HEK293T (cell line): Measurements from ENCODE around the gene RNF207.
A peak's percentile ranks its signal among the peaks of the same experiment; 100 is the strongest.

Source experiments
- CTCF ChIA-PET: fragments of 350-600 bp; formaldehyde crosslinking; extraction: SDS; loops from one replicate; lab custom pipeline; 2021; ENCODE audit warnings: antibody characterized with exemption, inconsistent platforms; lab: Yijun Ruan, JAX
- POLR2A ChIA-PET: fragments of 350-600 bp; formaldehyde crosslinking; extraction: SDS; loops from one replicate; lab custom pipeline; 2020; ENCODE audit warnings: antibody characterized with exemption, inconsistent platforms; lab: Yijun Ruan, JAX
- DNase-seq: peaks from one replicate; pipeline ENCODE4 v3.0.0; 2012; ENCODE audit warnings: mixed read lengths; ENCODE audit errors: extremely low spot score
- ARNT ChIP-seq: fragments of 450-650 bp; IDR thresholded peaks from 2 replicates; pipeline ENCODE4 v1.6.1; 2017; ENCODE audit warnings: mild to moderate bottlenecking
- BHLHE40 ChIP-seq: fragments of 450-650 bp; IDR thresholded peaks from 2 replicates; pipeline ENCODE4 v1.6.1; 2016; ENCODE audit warnings: mild to moderate bottlenecking, moderate library complexity, borderline replicate concordance
- CTBP1 ChIP-seq: fragments of 450-650 bp; IDR thresholded peaks from 2 replicates; pipeline ENCODE4 v1.6.1; 2016; ENCODE audit warnings: borderline replicate concordance
- ELF4 ChIP-seq: fragments of 450-650 bp; IDR thresholded peaks from 2 replicates; pipeline ENCODE4 v1.6.1; 2017; ENCODE audit warnings: antibody characterized with exemption
- FOXA1 ChIP-seq: fragments of 450-650 bp; IDR thresholded peaks from 2 replicates; pipeline ENCODE4 v1.6.1; 2016; ENCODE audit warnings: mild to moderate bottlenecking
- FOXK2 ChIP-seq: fragments of 450-650 bp; IDR thresholded peaks from 2 replicates; pipeline ENCODE4 v1.6.1; 2016; ENCODE audit warnings: mild to moderate bottlenecking
- FOXM1 ChIP-seq: fragments of 450-650 bp; IDR thresholded peaks from 2 replicates; pipeline ENCODE4 v1.6.1; 2017; ENCODE audit warnings: mild to moderate bottlenecking, borderline replicate concordance
- HDGF ChIP-seq: fragments of 450-650 bp; IDR thresholded peaks from 2 replicates; pipeline ENCODE4 v1.6.1; 2017; ENCODE audit warnings: antibody characterized with exemption, borderline replicate concordance
- L3MBTL2 ChIP-seq: fragments of 450-650 bp; conservative IDR thresholded peaks from 2 replicates; pipeline ENCODE4 v1.6.1; 2016; ENCODE audit warnings: mild to moderate bottlenecking
- LEF1 ChIP-seq: fragments of 450-650 bp; IDR thresholded peaks from 2 replicates; pipeline ENCODE4 v1.6.1; 2017; ENCODE audit warnings: mild to moderate bottlenecking, borderline replicate concordance
- NFRKB ChIP-seq: fragments of 450-650 bp; IDR thresholded peaks from 2 replicates; pipeline ENCODE4 v1.6.1; 2016; ENCODE audit warnings: mild to moderate bottlenecking, moderate library complexity
- SP1 ChIP-seq: fragments of 450-650 bp; IDR thresholded peaks from 2 replicates; pipeline ENCODE4 v1.6.1; 2017
- SUZ12 ChIP-seq: fragments of 450-650 bp; IDR thresholded peaks from 2 replicates; pipeline ENCODE4 v1.6.1; 2016; ENCODE audit warnings: mild to moderate bottlenecking
- TARDBP ChIP-seq: fragments of 450-650 bp; IDR thresholded peaks from 2 replicates; pipeline ENCODE4 v1.6.1; 2016
- ZNF384 ChIP-seq: fragments of 450-650 bp; IDR thresholded peaks from 2 replicates; pipeline ENCODE4 v1.6.1; 2016
- TF ChIP-seq, protein P1 (sequence below): fragments of 450-650 bp; IDR thresholded peaks from 2 replicates; pipeline ENCODE4 v1.6.1; 2016

Gene RNF207

DNA sequence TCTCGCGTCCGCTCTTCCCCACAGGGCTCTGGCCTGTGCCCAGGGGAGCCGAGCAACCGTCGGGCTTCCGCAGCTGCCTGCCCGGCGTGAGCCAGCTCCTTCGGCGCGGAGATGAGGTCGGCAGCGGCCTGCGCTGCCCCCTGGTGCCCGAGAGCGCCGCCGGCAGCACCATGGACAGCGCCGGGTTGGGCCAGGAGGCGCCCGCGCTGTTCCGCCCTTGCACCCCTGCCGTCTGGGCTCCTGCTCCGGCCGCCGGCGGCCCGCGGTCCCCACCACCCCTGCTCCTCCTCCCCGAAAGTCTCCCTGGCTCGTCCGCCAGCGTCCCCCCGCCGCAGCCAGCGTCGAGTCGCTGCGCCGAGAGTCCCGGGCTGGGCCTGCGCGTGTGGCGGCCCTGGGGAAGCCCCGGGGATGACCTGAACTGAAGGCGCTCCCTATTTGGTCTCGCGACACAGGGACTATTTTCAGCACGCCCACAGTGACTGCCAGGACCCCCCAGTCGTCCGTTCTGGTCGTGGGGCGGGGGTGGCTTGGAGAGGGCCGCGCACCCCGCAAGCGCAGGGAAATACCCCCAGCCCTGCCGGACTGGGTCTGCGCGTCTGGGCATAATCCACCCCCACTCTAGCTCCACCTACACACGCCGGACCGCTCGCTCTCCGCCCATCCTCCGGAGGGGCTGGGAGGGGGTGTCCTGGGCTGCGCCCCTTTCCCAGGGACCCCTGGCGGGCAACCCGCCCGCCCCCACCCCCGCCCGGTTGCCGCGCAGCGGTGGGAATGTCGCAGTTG is 39.4 kb downstream of the RNF207 start:
- ChIA-PET POLR2A (interaction anchor here (1.4 to 2.5 kb wide), 2 partner anchors 10 to 40 kb away, joined by 3 to 14 read pairs; partner anchors contain the start of gene ICMT), CTCF (interaction anchor here (0.6 to 3.1 kb wide), 16 partner anchors 10 to 245 kb away, joined by 3 to 28 read pairs (median 6); partner anchors contain the start of gene ICMT)
- TF ChIP-seq SUZ12: no peak
- DNase-seq: peak; percentile 85

DNA sequence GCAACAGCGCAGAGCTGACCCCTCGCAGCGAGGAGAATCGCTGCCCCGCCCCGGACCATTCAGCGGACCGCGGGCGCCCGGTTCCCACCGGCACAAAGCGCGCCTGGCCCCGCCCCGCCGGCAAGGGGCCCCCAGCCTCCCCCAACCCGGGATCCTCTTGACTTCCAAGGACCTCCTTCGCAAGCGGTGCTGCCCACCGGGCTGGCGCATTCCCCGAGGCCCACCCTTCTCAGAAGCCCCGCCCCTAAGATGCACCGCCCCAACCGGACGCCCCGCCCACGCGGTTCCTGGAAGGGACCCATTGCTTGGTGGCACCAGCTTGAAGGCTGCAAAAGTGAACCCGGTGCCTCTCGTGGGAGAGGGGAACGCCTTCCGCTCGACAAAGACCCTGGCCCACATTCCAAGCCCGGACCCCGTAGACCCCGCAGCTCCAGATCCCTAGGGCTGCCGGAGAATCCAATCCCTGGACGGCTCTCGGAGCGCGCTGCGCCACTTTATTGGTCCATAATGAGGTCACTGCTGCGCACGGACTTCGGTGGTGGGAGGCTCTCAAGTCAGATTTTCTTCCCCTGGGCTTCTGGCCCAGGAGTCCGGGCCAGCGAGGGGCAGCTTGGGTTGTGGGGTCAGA is 40.1 kb downstream of the RNF207 start:
- ChIA-PET CTCF (interaction anchor here (0.6 to 3.1 kb wide), 17 partner anchors 8 to 411 kb away, joined by 3 to 28 read pairs (median 6); no protein-coding TSS in a partner anchor), POLR2A (interaction anchor here (1.1 to 2.5 kb wide), 3 partner anchors 10 to 96 kb away, joined by 3 to 14 read pairs (median 4); partner anchors contain the start of gene ICMT)
- DNase-seq: peak; percentile 71
- TF ChIP-seq, protein P1, sequence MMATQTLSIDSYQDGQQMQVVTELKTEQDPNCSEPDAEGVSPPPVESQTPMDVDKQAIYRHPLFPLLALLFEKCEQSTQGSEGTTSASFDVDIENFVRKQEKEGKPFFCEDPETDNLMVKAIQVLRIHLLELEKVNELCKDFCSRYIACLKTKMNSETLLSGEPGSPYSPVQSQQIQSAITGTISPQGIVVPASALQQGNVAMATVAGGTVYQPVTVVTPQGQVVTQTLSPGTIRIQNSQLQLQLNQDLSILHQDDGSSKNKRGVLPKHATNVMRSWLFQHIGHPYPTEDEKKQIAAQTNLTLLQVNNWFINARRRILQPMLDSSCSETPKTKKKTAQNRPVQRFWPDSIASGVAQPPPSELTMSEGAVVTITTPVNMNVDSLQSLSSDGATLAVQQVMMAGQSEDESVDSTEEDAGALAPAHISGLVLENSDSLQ: no peak
- TF ChIP-seq FOXA1 (no peak), TARDBP (no peak), ELF4 (no peak), HDGF (no peak), CTBP1 (no peak), FOXK2 (no peak), SUZ12 (no peak), ARNT (no peak), BHLHE40 (no peak), ZNF384 (no peak), FOXM1 (no peak), LEF1 (no peak), SP1 (no peak)

DNA sequence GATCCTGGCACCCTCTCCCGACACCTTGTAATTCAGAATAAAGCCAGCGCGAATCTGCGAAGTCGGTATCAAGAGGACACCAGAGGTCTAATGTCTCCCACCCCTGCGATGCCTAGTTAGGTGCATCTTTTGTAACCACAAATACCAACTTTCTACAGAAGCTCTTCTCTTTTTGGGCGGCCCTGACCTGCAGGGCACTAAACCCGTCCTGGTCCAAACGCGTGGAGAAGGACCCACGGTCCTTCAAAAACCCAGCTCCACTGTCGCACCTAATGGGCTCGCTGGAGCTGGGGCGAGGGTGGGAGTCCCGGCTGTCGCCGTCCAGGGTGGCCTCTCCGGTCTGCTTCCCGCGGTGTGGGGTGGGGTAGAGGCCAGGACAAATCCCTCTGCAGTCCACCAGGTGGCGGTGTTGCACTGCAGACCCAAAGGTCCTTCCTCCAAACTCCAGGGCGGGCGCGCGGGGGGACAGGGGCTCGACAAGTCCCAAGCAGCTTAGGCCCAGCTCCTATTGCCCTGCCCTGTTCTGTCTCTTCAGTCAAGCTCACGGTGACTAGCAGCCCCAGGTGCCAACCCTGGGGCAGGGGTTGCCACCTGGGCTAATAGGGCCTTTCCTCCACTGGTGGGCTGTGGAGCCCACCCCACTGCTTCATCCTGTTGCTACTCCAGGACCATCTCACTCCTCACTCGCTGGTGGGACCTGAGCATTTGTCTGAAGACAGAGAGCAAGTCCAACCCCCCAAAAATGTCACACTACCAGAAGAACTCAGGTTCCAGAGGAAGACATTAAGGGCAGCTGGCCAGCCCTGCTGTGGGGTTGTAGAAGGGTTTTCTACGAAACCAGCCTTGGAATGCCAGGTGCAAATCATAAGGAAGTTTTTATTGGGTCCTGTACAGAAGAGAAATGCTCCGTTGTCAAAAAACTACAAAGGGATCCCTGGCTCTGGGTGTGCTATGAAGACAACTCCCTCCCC is 40.9 kb downstream of the RNF207 start:
- CTCF ChIA-PET: interaction anchor here (0.6 to 3.1 kb wide), 23 partner anchors 9 to 410 kb away, joined by 3 to 28 read pairs (median 5); no protein-coding TSS in a partner anchor
- TF ChIP-seq CTBP1 (no peak), NFRKB (no peak)
- POLR2A ChIA-PET: interaction anchor here (1.1 kb wide), 1 partner anchor 95 kb away, joined by 4 read pairs; no protein-coding TSS in a partner anchor
- DNase-seq: peak; percentile 88

DNA sequence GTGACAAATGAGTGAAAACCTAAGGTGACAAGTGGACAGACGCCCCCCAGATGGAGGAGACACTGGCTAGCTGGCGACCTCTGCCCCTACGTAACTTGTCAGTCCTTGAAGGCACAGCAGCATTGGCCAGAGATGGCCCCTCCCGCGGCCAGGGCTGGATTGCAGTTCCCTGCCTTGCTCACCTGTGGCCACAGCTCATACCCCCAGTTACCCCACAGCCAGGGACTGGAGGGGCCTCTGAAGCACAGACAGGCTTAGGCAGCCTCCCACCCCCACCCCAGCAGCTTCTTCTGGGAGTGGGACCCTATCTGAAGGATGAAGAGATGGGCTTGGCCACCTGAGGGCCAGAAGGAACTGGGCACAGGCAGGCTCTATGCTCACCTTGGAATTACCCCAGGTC is 41.7 kb downstream of the RNF207 start:
- ChIA-PET CTCF (interaction anchor here (0.9 to 3.1 kb wide), 8 partner anchors 9 to 162 kb away, joined by 3 to 28 read pairs (median 12); no protein-coding TSS in a partner anchor), POLR2A (no interaction called here)
- TF ChIP-seq SUZ12 (no peak), TARDBP (no peak), L3MBTL2 (no peak), ELF4 (no peak)
- TF ChIP-seq, protein P1: no peak
- DNase-seq: no peak

DNA sequence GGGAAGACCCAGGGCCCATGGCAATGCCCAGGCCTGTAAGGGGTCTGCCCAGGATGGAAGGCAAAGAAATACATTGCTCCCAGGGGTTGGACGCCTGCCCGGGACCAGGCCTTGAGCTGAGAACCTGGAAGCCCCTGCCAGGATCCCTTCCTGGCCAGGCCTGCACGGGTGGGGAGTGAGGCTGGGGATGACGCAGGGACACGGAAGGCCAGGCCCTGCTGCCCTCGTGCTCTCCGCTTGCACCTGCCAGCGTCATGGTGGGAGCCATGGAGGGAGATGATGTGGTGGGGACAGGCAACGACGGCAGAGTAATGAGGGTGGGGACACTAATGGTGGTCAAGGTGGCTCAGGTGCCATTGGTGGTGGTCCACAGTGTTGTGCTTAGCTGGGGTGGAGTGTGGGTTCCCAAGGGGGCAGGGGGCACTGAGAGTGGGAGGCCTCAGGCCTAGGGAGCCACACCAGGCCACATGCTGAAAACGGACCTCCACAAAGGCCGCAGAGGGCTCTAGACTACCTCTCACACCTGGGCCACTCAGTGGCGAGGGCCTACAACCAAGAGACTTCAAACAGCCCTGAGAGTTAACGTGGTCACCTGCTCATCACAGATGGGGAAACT is 42.4 kb downstream of the RNF207 start:
- no peak for TF ChIP-seq FOXM1
- TF ChIP-seq ARNT: no peak
- no peak for TF ChIP-seq FOXK2
- TF ChIP-seq TARDBP: no peak
- no peak for TF ChIP-seq ZNF384
- TF ChIP-seq L3MBTL2: no peak
- no peak for TF ChIP-seq NFRKB
- no peak for TF ChIP-seq SUZ12
- no peak for TF ChIP-seq CTBP1
- TF ChIP-seq SP1: no peak
- TF ChIP-seq ELF4: no peak
- CTCF ChIA-PET: interaction anchor here (2.5 to 3.1 kb wide), 3 partner anchors 10 to 95 kb away, joined by 14 to 28 read pairs (median 19); no protein-coding TSS in a partner anchor
- POLR2A ChIA-PET: no interaction called here
- no peak for DNase-seq
